H1 (cell line): ENCODE results near the gene NXT1. TPM values are rescaled to one million over a fixed set of nuclear protein-coding genes. Genes with fewer than 3 reads are reported as not detected.

Experiments used
- CTCF ChIA-PET: fragments of 300-600 bp; sonication (Branson Sonifier 250); formaldehyde crosslinking; loops from one replicate; lab custom pipeline; 2021; ENCODE audit not compliant: partially characterized antibody; lab: Charles Lee
- POLR2A ChIA-PET: fragments of 300-600 bp; sonication (Branson Sonifier 250); formaldehyde crosslinking; loops from one replicate; lab custom pipeline; 2021; ENCODE audit warnings: inconsistent platforms; ENCODE audit not compliant: partially characterized antibody; lab: Charles Lee
- DNase-seq, 2 experiments: peaks; one replicate each; pipeline versions ENCODE4 v3.0.0 to v3.0.0-alpha.2; 2010 to 2022; ENCODE audit warnings: low spot score in 2 of 2, low read depth in 1 of 2, mixed read lengths in 1 of 2
- FAIRE-seq: peaks from 2 replicates; lab custom pipeline; 2011; peaks lifted over from hg19 to GRCh38; lab: Jason Lieb, UNC
- H2AFZ ChIP-seq: 2 replicates; pipeline ENCODE4 v1.8.1; 2012; ENCODE audit warnings: low read length, inconsistent platforms
- H2AK5ac ChIP-seq: 2 replicates; pipeline ENCODE4 v1.6.1; 2013; ENCODE audit warnings: low read depth, low read length
- H2BK120ac ChIP-seq: replicated peaks from 2 replicates; pipeline ENCODE3; 2013; ENCODE audit warnings: low read depth, low read length, inconsistent platforms
- H2BK12ac ChIP-seq: 2 replicates; pipeline ENCODE4 v1.6.1; 2013; ENCODE audit warnings: low read depth, low read length
- H2BK15ac ChIP-seq: 2 replicates; pipeline ENCODE4 v1.6.1; 2013; ENCODE audit warnings: low read length
- H2BK20ac ChIP-seq: 2 replicates; pipeline ENCODE4 v1.6.1; 2013; ENCODE audit warnings: low read length
- H2BK5ac ChIP-seq: 2 replicates; pipeline ENCODE4 v1.6.1; 2013; ENCODE audit warnings: low read depth, low read length
- H3K14ac ChIP-seq: 2 replicates; pipeline ENCODE4 v1.6.1; 2013; ENCODE audit warnings: inconsistent platforms; ENCODE audit not compliant: insufficient read length
- H3K18ac ChIP-seq: 2 replicates; pipeline ENCODE4 v1.6.1; 2013; ENCODE audit warnings: low read length; ENCODE audit errors: extremely low read depth
- H3K23ac ChIP-seq: 2 replicates; pipeline ENCODE4 v1.6.1; 2013; ENCODE audit warnings: inconsistent platforms; ENCODE audit not compliant: insufficient read length
- H3K23me2 ChIP-seq: 2 replicates; pipeline ENCODE4 v1.6.1; 2013; ENCODE audit warnings: low read depth, low read length
- H3K27ac ChIP-seq: 2 replicates; pipeline ENCODE4 v1.6.1; 2011; ENCODE audit warnings: low read depth, low read length, inconsistent platforms
- H3K27me3 ChIP-seq, 4 experiments: replicated peaks in 1 of 4; 1 replicate in 1 of 4; 2 replicates in 3 of 4; pipeline versions ENCODE4 v1.6.1 to v1.8.1; 2011 to 2013; ENCODE audit warnings: low read length in 3 of 4, mild to moderate bottlenecking in 3 of 4, inconsistent platforms in 2 of 4, mixed read lengths in 2 of 4, moderate library complexity in 1 of 4; ENCODE audit not compliant: control insufficient read depth in 3 of 4, insufficient read depth in 3 of 4; ENCODE audit errors: extremely low read depth in 1 of 4
- H3K36me3 ChIP-seq, 4 experiments: 2 replicates each; pipeline versions ENCODE4 v1.6.1 to v1.8.1; 2011 to 2013; ENCODE audit warnings: mild to moderate bottlenecking in 4 of 4, low read length in 3 of 4, moderate library complexity in 2 of 4, control low read depth in 1 of 4, inconsistent platforms in 1 of 4; ENCODE audit not compliant: insufficient read depth in 4 of 4, control insufficient read depth in 2 of 4
- H3K4ac ChIP-seq: replicated peaks from 2 replicates; pipeline ENCODE3; 2013; ENCODE audit warnings: low read length, low read depth, mixed read lengths, inconsistent platforms; ENCODE audit not compliant: insufficient read length
- H3K4me1 ChIP-seq, 4 experiments: replicated peaks in 1 of 4; 1 replicate in 1 of 4; 2 replicates in 3 of 4; pipeline versions ENCODE4 v1.6.1 to v1.8.1; 2011 to 2013; ENCODE audit warnings: low read length in 3 of 4, inconsistent platforms in 2 of 4, mixed read lengths in 1 of 4; ENCODE audit not compliant: insufficient read depth in 4 of 4, control insufficient read depth in 3 of 4
- H3K4me2 ChIP-seq, 2 experiments: 2 replicates each; pipeline versions ENCODE4 v1.6.1 to v1.8.1; 2011 to 2013; ENCODE audit warnings: low read depth in 2 of 2, low read length in 2 of 2, control low read depth in 1 of 2, inconsistent platforms in 1 of 2, mild to moderate bottlenecking in 1 of 2; ENCODE audit not compliant: insufficient read depth in 1 of 2
- H3K4me3 ChIP-seq, 4 experiments: fragments of 200-600, 300-600 bp in 1 of 4; sonication (generic), shearing (Covaris generic), sonication (Bioruptor Twin) in 1 of 4; 2 replicates each; pipeline versions ENCODE4 v1.5.1 to v1.8.1; 2011 to 2016; ENCODE audit warnings: low read length in 4 of 4, low read depth in 3 of 4, control low read depth in 2 of 4, inconsistent platforms in 2 of 4, mild to moderate bottlenecking in 2 of 4, mixed read lengths in 1 of 4, moderate library complexity in 1 of 4; ENCODE audit not compliant: insufficient read depth in 2 of 4; ENCODE audit errors: extremely low read depth in 1 of 4
- H3K56ac ChIP-seq: replicated peaks from 2 replicates; pipeline ENCODE3; 2013; ENCODE audit warnings: low read depth, mild to moderate bottlenecking, mixed read lengths, low read length, inconsistent platforms; ENCODE audit not compliant: insufficient read length
- H3K79me1 ChIP-seq: 2 replicates; pipeline ENCODE4 v1.6.1; 2013; ENCODE audit warnings: low read depth, low read length, control low read depth
- H3K79me2 ChIP-seq, 2 experiments: 2 replicates each; pipeline versions ENCODE4 v1.6.1 to v1.8.1; 2012 to 2013; ENCODE audit warnings: low read length in 2 of 2, mild to moderate bottlenecking in 2 of 2, inconsistent platforms in 1 of 2; ENCODE audit not compliant: insufficient read depth in 2 of 2, control insufficient read depth in 1 of 2
- H3K9ac ChIP-seq, 4 experiments: replicated peaks in 1 of 4; 1 replicate in 1 of 4; 2 replicates in 3 of 4; pipeline versions ENCODE4 v1.6.1 to v1.8.1; 2011 to 2013; ENCODE audit warnings: low read depth in 3 of 4, low read length in 3 of 4, control low read depth in 2 of 4, mild to moderate bottlenecking in 2 of 4, moderate library complexity in 2 of 4, inconsistent platforms in 1 of 4; ENCODE audit errors: extremely low read depth in 1 of 4
- H3K9me3 ChIP-seq, 2 experiments: 2 replicates each; pipeline versions ENCODE4 v1.6.1 to v1.8.1; 2012 to 2013; ENCODE audit warnings: mild to moderate bottlenecking in 2 of 2, moderate library complexity in 2 of 2, control low read depth in 1 of 2, inconsistent platforms in 1 of 2, low read depth in 1 of 2, low read length in 1 of 2, mixed read lengths in 1 of 2; ENCODE audit not compliant: insufficient read depth in 2 of 2
- H4K20me1 ChIP-seq, 2 experiments: replicated peaks in 1 of 2; 2 replicates each; pipeline versions ENCODE3 to v1.8.1; 2011 to 2013; ENCODE audit warnings: inconsistent platforms in 2 of 2, low read length in 2 of 2, mild to moderate bottlenecking in 1 of 2; ENCODE audit not compliant: insufficient read depth in 2 of 2, control insufficient read depth in 1 of 2
- H4K5ac ChIP-seq: 2 replicates; pipeline ENCODE4 v1.6.1; 2013; ENCODE audit warnings: low read length, low read depth, mixed read lengths, inconsistent platforms; ENCODE audit not compliant: insufficient read length
- H4K8ac ChIP-seq: 2 replicates; pipeline ENCODE4 v1.8.0; 2013; ENCODE audit warnings: mild to moderate bottlenecking, moderate library complexity, low read length, inconsistent platforms; ENCODE audit not compliant: insufficient read depth; ENCODE audit errors: extremely low read depth
- H4K91ac ChIP-seq: replicated peaks from 2 replicates; pipeline ENCODE3; 2013; ENCODE audit warnings: low read length, mixed read lengths, inconsistent platforms; ENCODE audit not compliant: insufficient read length
- GTF2F1 ChIP-seq: IDR thresholded peaks from 2 replicates; pipeline ENCODE4 v1.6.1; 2012; ENCODE audit warnings: low read depth, low read length, improper control_type of control experiment, borderline replicate concordance
- JUN ChIP-seq: IDR thresholded peaks from 2 replicates; pipeline ENCODE4 v1.6.1; 2011; ENCODE audit warnings: low read depth, mild to moderate bottlenecking, improper control_type of control experiment, low read length
- KDM4A ChIP-seq: IDR thresholded peaks from one replicate; pipeline ENCODE4 v1.7.1; 2012; ENCODE audit warnings: low read depth, mild to moderate bottlenecking, moderate library complexity, low read length, inconsistent platforms; ENCODE audit not compliant: severe bottlenecking
- SAP30 ChIP-seq: fragments of 300-600 bp; sonication (generic); IDR thresholded peaks from 2 replicates; pipeline ENCODE4 v1.7.1; 2012; ENCODE audit warnings: low read length, moderate library complexity, mild to moderate bottlenecking, inconsistent platforms; ENCODE audit not compliant: insufficient read depth, insufficient replicate concordance
- SIN3A ChIP-seq, 2 experiments: IDR thresholded peaks in 1 of 2; conservative IDR thresholded peaks in 1 of 2; 2 replicates each; pipeline ENCODE4 v1.6.1; 2011 to 2012; ENCODE audit warnings: low read length in 2 of 2, improper control_type of control experiment in 1 of 2, low read depth in 1 of 2, mild to moderate bottlenecking in 1 of 2
- WGBS, 2 experiments: shearing (Covaris generic) in 1 of 2; methylation state at CpG; one replicate each; pipeline versions ENCODE4 v1.1.6 to v1.1.7; 2013 to 2015; ENCODE audit warnings: low lambda C conversion rate in 2 of 2, mixed read lengths in 2 of 2, inconsistent platforms in 1 of 2, low coverage in 1 of 2, missing lambda C conversion rate in 1 of 2; ENCODE audit not compliant: insufficient replicate concordance in 2 of 2, insufficient coverage in 1 of 2, insufficient read length in 1 of 2; ENCODE audit errors: extremely low coverage in 1 of 2, missing lambda C conversion rate in 1 of 2; 5-methylcytosine and 5-hydroxymethylcytosine counted together
- polyA plus RNA-seq, 7 experiments: library from polyadenylated mRNA; depleted of rRNA in 3 of 7; stranded (reverse) in 5 of 7; unstranded in 2 of 7; fragments of >200 nt in 5 of 7; fragments of 200-250 nt in 2 of 7; gene quantifications; 1 replicate in 5 of 7; 2 replicates in 1 of 7; 4 replicates in 1 of 7; pipeline versions ENCODE4 v1.2.1 to v1.2.3, GENCODE V29; 2011 to 2013; ENCODE audit warnings: missing spikeins in 2 of 7, mixed read lengths in 2 of 7
- total RNA-seq: library from RNA; stranded (reverse); fragmentation: NEBNext Ultra II Directional; extraction: Animal tissue kit (Norgen Biotek cat#: 25700); gene quantifications from 2 replicates; pipeline ENCODE4 v1.2.1, GENCODE V29; 2021

Gene NXT1
- total and polyA plus RNA-seq, 2 of the 8 experiments (the other 6 are each of a cell fraction or from before 2014, with no cell fraction given), result 23.1 to 26.5 TPM

DNA sequence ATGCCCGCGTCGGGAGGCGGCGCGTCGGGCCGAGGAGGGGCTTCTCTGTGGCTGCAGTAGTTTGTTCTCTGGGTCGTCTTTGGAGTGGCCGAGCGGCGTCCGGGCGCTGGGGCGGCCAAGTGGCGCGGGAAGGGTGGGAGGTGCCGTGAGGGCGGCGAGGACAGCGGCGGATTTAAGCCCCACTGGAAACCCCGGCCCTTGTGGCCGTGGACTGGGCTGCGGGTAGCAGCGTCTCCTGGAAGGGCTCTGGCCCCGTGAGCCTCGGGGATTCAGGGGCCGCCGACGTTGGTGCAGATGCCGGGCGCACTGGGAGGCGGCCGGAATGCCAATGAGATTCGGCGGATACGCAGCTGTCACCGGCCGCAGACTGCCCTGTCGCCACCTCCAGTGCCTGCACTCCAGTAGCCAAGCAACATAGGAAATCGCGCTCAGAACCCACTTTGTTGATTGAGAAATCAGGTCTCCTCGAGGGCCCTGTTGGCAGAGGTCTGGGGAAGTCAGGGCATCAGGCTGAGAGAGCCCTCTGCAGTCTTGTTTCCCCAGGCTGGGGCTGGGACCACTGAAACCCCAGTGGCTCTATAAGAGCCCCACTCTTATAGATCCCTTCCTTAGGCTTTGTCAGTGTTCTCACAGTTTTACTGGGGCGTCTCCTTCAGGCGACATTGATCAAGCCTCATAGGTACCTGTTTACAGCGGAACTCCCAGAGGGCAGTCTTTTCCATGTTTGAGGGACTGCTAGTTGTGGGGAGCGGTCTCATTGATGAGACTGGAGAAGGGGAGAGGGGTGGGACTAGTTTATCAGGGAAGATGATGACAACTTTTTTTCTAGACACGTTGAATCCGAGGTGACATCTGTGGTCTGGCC lies 12.0 kb downstream of the NXT1 start:
- POLR2A ChIA-PET, result interaction anchor here (1.7 kb wide), 1 partner anchor 10 kb away, joined by 3 read pairs; no protein-coding TSS in a partner anchor
- 9% methylated on average over 39 of the region's 50 CpGs; no CpG with 5 or more reads in 1 of the 2 experiments for WGBS, 2 experiments

More for the DNA sequence above, 12.0 kb downstream of the NXT1 start:
- FAIRE-seq (no peak), DNase-seq (no peak)
- no peak overlapping the region for H2AK5ac ChIP-seq
- H3K4me2 ChIP-seq, result peak overlapping the region; percentile 70 to 95
- H2AFZ ChIP-seq, result no peak overlapping the region
- no peak overlapping the region for H2BK20ac ChIP-seq
- H3K27me3 ChIP-seq, result no peaks in the 10 kb centered on the region
- H3K79me1 ChIP-seq, result peaks cover 10% of the 10 kb centered on the region
- H3K9ac ChIP-seq, result peak overlapping the region; percentile 75 to 90 (median 78)
- no peak overlapping the region for H2BK5ac ChIP-seq
- no peak overlapping the region for H3K14ac ChIP-seq
- TF ChIP-seq SAP30 (no peak), JUN (no peak), GTF2F1 (no peak), KDM4A (peak; percentile 21), SIN3A (conservative IDR thresholded peaks at IDR 0.05 in 1 of 2, IDR thresholded peaks at IDR 0.05 in 1 of 2; ENCODE audit: low read depth in 1 of 2, low read length in 2 of 2) (0 out of 4 replicates have a peak, but pooled peaks have one; percentile 29 to 75)
- peaks cover 0 to 9% (median 6%) of the 10 kb centered on the region in 4 experiments; a peak in 4 of 7 replicates for H3K4me1 ChIP-seq
- H3K23ac ChIP-seq, result no peak overlapping the region
- peak overlapping the region; percentile 55; the same call in 1 of the 2 replicates for H3K27ac ChIP-seq
- H2BK120ac ChIP-seq, result no peak overlapping the region
- H3K56ac ChIP-seq, result no peak overlapping the region
- no peak overlapping the region for H3K18ac ChIP-seq
- H3K36me3 ChIP-seq, result peaks cover 4 to 11% (median 8%) of the 10 kb centered on the region in 4 experiments; a peak in 4 of 8 replicates
- H4K8ac ChIP-seq, result peak overlapping the region; percentile 87
- H4K20me1 ChIP-seq, result peaks cover 10 to 20% of the 10 kb centered on the region in 2 experiments
- H3K79me2 ChIP-seq, result peaks cover 0 to 50% of the 10 kb centered on the region in 2 experiments; a peak in 3 of 4 replicates
- no peak overlapping the region for H2BK12ac ChIP-seq
- H2BK15ac ChIP-seq, result no peak overlapping the region
- peak overlapping the region; percentile 72 to 91 (median 79) for H3K4me3 ChIP-seq
- no peak overlapping the region for H4K91ac ChIP-seq
- H3K4ac ChIP-seq, result no peak overlapping the region
- no peak overlapping the region for H4K5ac ChIP-seq
- H3K23me2 ChIP-seq, result peaks cover 11% of the 10 kb centered on the region; the same call in 1 of the 2 replicates
- CTCF ChIA-PET, result interaction anchor here (0.9 kb wide), 1 partner anchor 313 kb away, joined by 3 read pairs; the partner anchor contains the start of gene THBD
- no peaks in the 10 kb centered on the region for H3K9me3 ChIP-seq
